Amygdala (tissue), 56 donors: Measurements from ENCODE around the gene VRK3.

Experiments used
- DNase-seq, 56 donors: peaks; one replicate each; lab custom pipeline; 2025; lab: John Stamatoyannopoulos, UW

Gene VRK3

DNA sequence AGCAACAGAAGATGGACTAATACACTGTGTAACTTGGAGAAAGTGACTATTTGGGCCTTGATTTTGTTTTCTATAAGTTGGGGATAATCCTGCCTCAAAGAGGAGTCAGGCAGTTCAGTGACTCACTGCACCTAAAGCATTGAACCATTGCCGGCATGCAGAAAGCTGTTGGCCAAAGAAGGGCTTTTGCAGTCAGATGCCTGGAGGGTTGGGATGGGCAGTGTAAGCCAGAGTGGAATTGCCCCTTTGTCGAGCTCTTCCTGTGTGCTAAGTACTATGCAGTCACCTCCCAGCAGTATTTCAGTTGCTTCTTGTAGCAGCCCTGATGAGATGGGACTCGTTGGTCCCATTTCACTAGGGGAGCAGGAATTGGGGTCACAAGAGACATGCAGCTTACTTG, 11.7 kb upstream of the VRK3 start:
- DNase-seq = no peak

DNA sequence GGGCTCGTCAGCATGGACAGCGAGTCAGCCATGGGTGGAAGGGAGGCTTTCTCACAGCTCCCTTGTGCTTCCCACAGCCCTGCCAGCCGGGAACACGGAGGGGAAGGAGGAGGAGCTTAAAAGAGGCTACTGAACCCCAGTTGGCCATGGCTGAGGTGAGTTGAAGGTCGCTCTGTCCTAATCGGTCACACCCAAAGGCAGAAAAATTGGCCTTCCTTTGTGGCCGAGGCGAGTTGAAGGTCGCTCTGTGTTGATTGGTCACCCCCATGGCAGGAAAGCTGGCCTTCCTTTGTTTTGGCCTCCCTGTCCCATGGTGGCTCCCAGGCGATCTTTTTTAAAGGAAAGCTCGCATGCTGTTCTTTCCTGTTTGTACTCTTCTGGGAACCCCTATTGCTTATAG, 5.8 kb upstream of the VRK3 start:
- DNase-seq = no peak

DNA sequence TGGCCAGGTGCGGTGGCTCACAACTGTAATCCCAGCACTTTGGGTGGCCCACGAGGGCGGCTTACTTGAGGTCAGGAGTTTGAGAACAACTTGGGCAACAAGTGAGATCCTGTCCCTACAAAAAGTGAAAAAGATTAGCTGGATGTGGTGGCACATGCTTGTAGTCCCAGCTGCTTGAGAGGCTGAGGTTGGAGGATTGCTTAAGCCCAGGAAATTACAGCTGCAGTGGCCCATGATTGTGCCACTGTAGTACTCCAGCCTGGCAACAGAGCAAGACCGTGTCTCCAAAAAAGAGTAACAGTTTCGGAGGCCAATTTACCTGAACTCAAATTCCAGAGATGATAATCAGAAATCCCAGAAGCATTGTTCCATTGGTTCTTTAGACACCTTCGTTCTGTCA, 5.1 kb upstream of the VRK3 start:
- DNase-seq = no peak

DNA sequence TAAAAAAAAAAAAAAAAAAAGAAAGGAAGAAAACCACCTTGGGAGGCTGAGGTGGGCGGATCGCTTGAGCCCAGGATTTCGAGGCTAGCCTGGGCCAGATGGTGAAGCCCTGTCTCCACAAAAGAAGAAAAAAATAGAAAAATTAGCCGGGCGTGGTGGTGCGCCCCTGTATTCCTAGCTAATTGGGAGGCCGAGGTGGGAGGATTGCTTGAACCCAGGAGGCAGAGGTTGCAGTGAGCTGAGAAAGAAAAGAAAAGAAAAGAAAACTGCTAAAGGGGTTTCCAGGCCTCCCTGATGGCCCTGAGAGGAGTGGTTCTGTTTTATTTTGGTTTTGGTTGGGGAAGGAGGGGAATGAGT, 1.4 kb upstream of the VRK3 start:
- DNase-seq = no peak

DNA sequence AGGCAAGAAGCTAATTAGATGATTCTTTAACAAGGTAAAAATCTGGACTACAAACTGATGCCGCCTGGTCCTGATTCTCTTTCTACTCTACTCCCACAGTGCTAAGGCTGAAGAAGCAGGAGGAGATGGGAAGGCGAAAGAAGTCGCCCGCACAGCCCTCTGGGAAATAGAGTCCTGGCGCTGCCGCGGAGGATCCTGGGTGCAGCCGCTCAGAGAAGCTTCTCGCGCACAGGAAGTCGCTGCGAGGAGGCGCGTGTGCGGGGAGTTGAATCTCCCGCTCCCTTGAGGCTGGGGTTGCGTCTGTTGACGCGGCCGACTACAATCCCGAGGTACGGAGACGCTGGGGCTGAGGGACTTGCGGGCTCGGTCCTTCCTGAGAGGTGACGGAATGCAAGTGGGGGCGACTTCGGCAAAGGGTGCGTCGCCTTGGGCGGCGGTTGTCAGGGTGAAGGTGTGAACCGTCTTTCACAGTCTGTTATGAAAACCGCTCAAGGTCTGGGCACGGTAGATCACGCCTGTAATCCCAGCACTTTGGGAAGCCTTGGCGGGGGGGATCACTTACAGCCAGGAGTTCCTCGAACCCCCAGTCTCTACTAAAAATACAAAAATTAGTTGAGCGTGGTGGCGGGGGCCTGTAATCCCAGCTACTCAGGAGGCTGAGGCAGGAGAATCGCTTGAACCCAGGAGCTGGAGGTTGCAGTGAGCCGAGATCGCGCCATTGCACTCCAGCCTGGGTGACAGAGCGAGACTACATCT, 800 bp upstream of the VRK3 start, which contains the start of gene ZNF473:
TSS of gene ZNF473 (plus strand) at position 212 of the 756 bp plus-strand sequence. CDS start 5,078 bp downstream, outside the sequence.
- peak in 55 of 56 donors; percentile 66 to 99 (median 92) for DNase-seq

DNA sequence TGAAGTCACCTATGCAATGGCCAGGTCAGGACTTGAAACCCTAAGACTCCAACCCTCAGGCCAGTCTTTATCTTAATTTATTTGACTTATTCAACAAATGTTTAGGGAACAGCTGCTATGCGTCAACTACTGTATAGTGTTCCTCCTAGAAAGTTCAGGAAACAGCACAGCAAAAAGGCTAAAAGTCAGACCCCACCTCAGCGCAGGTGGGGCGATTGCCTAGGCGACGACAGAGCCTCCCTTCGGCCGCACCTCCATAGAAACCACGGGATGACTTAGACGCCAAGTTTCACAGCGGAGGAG, 502 bp downstream of the VRK3 start:
- no peak for DNase-seq

DNA sequence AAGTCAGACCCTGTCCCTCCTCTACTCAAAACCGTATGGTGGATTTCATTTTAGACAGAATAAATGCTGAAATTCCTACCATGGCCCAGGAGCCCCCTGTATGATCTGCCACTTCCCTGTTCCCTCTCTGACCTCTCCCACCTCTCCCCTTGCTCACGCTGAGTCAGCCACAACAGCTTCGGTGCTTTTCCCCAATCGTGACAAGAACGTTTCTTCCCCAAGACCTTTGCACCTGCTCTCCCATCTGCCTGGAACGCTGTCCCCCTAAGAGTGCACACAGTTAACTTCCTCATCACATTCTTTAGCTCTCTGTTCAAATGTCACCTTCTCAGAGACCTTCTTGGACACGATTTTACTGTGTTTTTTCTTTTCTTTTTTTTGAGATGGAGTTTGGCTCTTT, 2.3 kb downstream of the VRK3 start:
- no peak for DNase-seq

DNA sequence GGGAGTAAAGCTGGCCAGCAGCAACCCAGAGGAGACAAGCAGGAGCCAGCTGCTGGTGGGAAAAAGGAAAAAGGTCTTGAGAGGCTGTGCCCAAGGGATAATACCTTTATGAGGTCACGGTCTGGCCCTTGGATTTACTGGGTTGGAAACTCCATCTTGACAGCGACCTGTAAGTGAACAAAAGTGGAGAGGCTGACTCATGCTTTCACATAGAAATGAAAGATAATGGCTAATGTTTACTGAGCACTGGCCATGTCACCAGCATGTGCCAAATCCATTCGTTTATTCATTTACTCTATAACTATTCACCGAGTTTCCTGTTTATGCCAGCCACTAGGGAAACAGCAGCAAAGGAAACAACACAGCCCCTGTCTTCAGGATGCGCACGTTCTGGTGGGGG, 4.7 kb downstream of the VRK3 start:
- DNase-seq = no peak

DNA sequence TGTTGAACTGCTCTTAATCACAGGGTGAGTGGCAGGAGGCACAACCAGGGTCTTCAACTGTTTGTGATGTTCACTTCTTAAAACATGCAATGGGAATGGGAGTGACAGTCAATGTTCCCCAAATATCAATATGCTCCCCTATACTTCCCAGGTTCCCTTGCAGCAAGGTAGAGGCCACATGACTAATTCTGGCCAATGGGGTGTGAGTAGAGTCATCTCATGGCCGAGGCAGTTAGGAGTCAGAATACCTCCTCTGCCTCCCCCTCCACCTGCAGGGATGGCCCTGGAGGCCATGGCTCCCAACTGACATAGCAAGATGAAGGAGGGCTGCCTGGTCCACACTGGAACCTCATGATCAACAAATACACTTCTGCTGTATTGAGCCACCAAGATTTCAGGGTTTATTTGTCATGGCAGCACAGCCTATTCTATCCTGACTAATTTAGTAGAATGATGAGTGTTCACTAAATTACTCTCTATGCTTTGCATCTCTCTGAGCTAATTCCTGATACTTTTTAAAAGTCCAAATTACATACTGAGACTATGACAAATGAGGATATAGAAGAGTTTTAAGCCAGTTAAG, 8.9 kb downstream of the VRK3 start:
- DNase-seq = no peak

DNA sequence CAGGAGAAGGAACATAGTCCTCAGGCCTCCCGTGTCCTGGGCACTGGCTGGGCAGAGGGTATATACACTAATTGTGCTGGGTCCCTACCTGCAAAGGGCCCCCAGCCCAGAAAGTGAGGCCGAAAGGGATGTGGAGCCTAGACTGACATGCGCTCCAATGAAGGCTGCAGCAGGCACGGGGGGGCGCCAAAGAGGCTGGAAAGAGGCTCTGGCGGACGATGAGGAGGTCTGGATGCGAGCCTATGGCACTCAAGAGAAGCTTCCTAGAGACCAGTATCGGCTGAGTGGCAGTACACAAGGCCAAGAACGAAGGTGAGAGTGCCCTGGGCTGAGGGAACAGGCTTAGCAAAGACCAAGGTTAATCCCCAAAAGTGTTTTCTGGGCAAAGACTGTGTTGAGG, 16.6 kb downstream of the VRK3 start:
- DNase-seq = no peak

DNA sequence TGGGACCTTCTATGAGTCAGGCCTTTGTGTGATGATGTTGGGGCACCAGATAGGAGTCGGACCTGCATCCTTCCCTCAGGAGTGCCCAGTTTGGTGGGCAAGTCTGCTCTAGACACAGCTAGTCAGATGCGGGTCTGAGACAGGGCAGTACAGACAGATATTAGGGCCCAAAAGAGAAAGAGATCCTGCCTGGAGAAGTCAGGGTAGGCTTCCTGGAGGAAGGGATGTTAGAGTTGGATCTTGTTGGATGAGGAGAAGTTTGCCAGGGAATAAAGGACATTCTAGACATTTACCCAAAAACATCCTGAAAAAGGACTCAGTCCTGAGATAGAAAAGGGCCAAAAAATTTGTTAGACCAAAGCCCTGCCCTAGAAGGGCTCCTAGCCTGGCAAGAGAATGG, 17.2 kb downstream of the VRK3 start:
- no peak for DNase-seq

DNA sequence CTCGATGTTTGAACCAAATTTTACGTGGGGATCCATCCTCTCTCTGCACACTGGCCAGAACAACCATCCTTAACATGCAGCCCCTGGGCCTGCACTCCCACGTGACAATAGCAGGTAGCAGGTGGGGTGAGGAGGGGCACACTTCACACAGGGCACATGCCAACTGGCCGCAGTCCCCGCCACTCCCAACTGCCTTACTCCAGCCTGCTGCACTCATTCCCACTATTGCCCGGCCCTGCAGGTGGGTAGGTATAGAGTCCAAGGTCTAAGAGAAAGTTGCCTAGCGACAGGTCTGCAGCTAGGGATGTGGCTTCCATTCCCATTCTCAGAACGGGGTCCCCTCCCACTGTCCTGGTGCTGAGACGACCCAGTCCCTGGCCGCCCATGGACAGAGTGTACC, 18.0 kb downstream of the VRK3 start:
- DNase-seq = no peak

DNA sequence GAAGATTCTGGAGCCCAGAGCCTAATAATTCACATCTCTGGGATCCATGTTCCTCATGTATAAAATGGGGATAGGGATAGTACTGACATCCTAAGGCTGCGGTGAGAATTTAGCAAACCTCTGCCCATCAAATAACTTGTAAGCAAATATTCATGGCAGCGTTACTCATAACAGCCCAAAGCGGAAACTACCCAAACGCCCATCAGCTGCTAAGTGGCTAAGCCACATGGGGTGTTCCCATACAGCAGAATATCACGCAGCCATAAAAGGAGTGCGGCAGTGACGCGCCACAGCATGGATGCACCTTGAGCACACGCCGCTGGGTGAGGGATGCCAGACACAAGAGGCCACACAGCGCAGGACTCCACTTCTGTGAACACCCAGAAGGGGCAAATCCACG, 19.7 kb downstream of the VRK3 start:
- no peak for DNase-seq

DNA sequence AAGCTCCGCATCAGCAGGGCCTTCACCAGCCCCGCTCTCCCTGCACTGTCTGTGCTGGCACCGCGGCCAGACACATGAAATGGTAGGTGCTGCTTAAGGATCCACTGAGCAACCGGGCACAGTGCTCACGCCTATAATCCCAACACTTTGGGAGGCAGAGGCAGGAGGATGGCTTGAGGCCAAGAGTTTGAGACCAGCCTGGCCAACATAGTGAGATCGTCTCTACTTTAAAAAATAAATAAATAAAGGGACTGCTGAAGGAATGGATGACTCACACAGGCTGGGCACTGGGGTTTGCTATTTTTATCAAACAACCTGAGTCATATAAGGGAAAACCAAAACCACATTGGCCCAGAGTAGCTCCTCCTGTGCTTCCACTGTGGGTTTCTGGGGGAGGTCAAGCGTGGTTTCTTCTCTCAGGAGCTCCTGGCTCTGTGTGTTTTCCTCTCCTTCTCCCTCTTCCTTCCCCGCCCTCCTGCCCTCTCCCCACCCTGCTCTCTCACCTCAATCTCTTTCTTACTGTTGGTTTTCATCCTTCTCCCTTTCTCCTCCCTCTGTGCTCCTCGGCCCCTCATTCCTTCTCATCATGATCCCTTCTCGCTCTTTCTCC, 21.3 kb downstream of the VRK3 start:
- peak in 9 of 56 donors; percentile 4 to 41 (median 11) for DNase-seq

DNA sequence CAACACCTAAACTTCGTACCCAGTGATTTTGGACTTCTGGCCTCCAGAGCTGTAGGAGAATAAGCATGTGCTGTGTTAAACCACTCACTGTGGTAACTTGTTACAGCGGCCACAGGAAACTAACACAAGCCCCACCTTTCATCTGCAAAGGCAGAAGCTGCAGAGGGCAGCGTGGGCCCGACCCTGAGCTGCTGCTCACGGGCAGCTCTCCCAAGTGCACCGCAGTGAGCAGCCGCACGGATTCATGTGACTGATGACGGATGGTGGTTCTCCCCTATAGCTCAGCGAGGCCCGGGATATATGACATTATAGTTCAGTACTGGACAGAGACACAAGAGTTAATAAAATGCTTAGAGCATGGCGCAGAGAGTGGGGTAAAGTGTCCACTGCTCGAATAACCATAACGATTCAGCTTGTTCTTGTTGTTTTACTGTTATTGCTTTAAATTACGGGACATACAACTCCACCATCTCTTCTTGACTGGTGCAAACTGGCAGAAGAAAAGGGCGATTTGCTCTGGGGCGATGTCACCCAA, 21.9 kb downstream of the VRK3 start:
- DNase-seq = no peak

DNA sequence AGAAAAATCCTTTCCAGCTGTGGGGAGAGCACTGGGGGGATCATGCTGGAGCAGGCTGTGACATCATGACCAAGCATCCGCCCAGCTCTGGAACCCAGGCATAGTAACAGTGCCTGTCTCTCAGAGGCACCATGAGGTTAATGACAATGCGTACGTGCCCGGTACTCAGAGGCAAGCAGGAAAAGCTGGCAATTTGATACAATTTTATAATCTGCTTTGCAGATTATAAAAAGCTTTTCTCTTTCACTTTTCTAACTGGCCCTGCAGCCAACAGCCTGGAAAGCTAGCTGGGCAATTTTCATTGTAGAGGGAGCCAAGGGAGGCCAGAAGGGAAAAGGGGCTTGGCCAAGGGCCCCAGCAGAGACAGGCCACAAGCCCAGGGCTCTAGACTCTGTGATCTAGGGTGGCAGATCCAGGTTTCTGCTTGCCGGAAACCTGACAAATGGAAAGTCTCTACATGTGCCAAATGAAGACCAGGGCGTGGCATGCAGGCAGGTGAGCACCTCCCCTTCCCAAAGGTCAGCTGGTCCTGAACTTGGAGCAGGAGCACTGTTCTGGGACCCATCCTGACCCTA, 22.7 kb downstream of the VRK3 start:
- DNase-seq = peak in 3 of 56 donors; percentile 2 to 22 (median 8)

DNA sequence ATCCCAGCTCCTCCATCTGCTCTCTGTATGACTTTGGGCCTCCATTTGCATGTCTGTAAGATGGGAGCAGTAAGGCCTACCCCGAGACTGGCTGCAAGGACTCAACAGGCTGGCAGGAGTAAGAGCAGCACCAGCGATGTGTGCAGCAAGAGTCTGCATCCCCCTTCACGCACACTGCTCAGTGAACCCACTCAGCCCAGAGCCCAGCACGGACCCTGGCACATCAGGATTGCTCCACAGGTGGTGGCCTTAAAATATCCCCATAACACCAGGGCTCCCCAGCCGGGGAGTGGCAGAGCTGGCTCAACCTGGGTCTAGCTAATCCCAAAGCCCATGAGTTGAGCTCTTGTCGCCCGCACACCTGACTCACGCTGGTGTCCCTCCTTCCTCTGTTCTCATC, 23.4 kb downstream of the VRK3 start:
- DNase-seq = no peak

DNA sequence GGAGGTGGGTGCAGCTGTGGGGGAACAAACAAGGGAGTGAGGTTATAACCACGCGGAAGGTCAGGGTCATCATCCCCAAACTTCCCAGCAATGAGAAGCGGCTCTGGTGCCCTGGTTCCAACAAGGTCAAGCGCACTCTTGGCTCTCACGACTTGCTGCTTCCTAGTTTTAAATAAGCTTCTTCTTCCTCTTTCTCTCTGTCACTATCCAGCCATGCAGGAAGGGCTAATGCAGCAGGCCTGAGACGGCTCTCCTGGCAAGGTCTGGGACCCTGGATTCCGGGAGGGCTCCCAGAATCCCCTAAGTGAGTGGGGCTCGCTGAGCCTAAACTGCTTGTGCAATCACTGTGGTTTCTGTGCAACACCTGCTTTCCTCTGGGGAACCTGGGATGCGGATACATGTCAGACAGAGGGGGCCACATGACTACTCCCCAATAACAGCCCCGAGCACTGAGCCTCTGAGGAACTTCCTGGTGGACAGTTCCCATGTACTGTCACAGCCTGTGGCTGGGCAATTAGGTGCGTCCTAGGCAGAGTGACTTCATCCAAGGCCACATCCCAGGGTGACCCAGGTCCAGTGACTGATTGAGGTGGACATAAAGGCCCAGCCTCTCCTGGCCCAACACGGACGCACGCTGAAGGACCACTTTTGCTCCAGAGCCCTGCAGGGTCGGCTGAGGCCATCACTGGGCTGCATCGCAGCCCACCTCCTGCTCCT, 24.2 kb downstream of the VRK3 start:
- DNase-seq = no peak

DNA sequence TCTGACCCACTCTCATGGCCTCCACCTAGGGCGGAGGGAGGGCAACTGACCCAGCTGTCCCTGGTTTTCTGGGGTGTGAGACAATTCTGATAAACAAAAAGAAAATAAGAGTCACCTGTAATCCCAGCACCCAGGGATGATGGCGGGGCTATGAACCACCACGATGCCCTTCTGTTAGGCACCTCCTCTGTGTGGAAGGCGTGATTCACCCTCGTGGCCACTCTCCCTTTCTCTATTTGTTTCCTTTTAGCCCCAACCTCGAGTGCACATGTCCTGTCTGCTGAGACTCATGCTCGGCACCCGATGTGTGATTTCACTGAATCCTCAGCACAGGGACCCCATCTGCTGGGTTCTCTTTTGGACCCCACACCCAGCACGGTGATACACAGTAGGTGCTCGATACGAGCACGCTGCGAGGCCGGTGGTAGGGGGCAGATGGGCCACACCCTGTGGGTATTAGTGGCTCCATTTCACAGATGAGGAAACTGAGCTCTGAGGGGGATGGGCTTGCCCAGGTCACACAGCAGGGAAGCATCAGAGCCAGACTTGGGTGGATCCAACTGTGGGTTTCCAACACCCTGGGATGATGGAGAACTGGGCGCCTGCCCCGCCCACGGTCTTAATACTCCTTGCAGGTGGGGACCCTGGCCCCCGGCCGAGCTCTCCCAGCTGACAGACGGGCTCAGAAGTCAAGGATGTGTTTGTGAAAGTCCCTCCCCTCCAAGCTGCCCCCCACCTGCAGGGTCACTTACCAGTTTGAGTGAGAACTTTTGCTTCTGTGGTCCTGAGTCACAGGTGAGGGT, 24.9 kb downstream of the VRK3 start:
- DNase-seq = no peak

DNA sequence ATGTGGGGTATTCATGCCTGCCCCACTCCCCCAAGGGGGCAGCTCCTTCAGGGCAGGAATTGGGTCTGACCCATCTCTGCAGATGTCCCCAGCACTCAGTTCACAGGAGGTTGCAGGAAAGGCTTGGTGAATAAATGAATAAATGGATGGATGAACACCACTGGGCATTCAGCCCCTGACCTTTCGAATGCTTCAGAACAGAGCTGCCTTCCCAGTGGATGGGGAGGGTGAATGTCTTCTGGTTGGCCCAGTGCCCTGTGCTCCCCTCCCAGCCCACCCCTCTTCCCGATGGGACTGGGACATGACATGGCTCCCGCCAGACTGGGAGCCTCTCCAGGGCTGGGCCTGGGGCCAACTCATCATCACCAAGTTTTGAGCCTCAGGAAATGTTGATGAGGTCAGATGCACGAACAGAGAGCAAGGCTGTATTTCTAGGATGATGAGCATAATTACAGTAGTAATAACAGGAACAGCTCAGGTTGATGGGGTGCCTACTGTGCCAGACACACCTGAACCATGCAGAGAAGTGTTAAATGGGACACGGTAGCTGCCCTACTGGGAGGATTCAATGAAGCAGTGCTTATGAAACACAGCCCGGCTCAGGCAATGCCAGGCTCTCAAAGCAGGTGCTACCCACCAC, 25.7 kb downstream of the VRK3 start:
- peak in 11 of 56 donors; percentile 4 to 67 (median 11) for DNase-seq
